Activated T-helper 2 cell treated with anti-CD3 and anti-CD28 coated beads, Interferon-gamma antibody, Interleukin-2, Interleukin-4, amounts not matched to agents 10 μg/mL and 5 μg/mL and 100 μg/mL, durations not matched to agents 14 hours and 24 hours and 36 hours (primary cell): ENCODE results near the gene PTCD3. TPM values are rescaled to one million over a fixed set of nuclear protein-coding genes. Genes with fewer than 3 reads are reported as not detected.

Source experiments
- DNase-seq: peaks from one replicate; pipeline ENCODE4 v3.0.0; 2021; ENCODE audit warnings: low spot score
- H3K27ac Mint-ChIP-seq: one replicate; pipeline ENCODE4 v1.8.0; 2021; ENCODE audit warnings: mixed read lengths
- H3K27me3 Mint-ChIP-seq: one replicate; pipeline ENCODE4 v1.8.0; 2021; ENCODE audit warnings: low read depth, mixed read lengths
- H3K36me3 Mint-ChIP-seq: one replicate; pipeline ENCODE4 v1.8.0; 2021; ENCODE audit warnings: low read depth, mixed read lengths
- H3K4me1 Mint-ChIP-seq: one replicate; pipeline ENCODE4 v1.8.0; 2021; ENCODE audit warnings: low read depth, mixed read lengths
- H3K4me3 Mint-ChIP-seq: one replicate; pipeline ENCODE4 v1.8.0; 2021; ENCODE audit warnings: low read depth, mild to moderate bottlenecking, moderate library complexity, mixed read lengths
- H3K9me3 Mint-ChIP-seq: one replicate; pipeline ENCODE4 v1.8.0; 2021; ENCODE audit warnings: mixed read lengths
- intact Hi-C: fragments of 100-400 bp; cut with micrococcal nuclease; formaldehyde crosslinking; loops from one replicate; pipeline ENCODE4 v1.15.1; 2023
- total RNA-seq: library from RNA; stranded (reverse); gene quantifications from 2 replicates; pipeline ENCODE4 v1.2.3, GENCODE V29; 2022

PTCD3 gene
- total RNA-seq: 190 and 195 TPM in 2 replicates

GRCh38 chr2:86105969-86106945, at the start of gene PTCD3:
TSS of gene PTCD3 (plus strand) at chr2:86106235. CDS start at chr2:86106248, 13 bp downstream.
- peaks cover 69% of the 10 kb centered on the region for H3K36me3 Mint-ChIP-seq
- H3K27ac Mint-ChIP-seq: peak within 1 kb of the TSS; percentile 99
- peak within 1 kb of the TSS; percentile 94 for H3K4me3 Mint-ChIP-seq
- intact Hi-C loops: loop anchor here (2.0 to 5.0 kb wide), 5 partner anchors 67 to 699 kb away; partner anchors contain the start of genes IMMT, KDM3A and USP39
- no peaks in the 10 kb centered on the region for H3K27me3 Mint-ChIP-seq
- H3K4me1 Mint-ChIP-seq: peaks cover 39% of the 10 kb centered on the region
- H3K9me3 Mint-ChIP-seq: peaks cover 6% of the 10 kb centered on the region
- peak; percentile 93 for DNase-seq

GRCh38 chr2:86056590-86057331, 49.3 kb upstream of the PTCD3 start:
- no peak for DNase-seq
- intact Hi-C loops: no loop called here
- Mint-ChIP-seq H3K27me3 (no peaks in the 10 kb centered on the region), H3K27ac (no peak overlapping the region), H3K4me1 (no peaks in the 10 kb centered on the region), H3K9me3 (no peaks in the 10 kb centered on the region), H3K4me3 (no peak overlapping the region), H3K36me3 (peaks cover 71% of the 10 kb centered on the region)

- H3K4me1 Mint-ChIP-seq: peaks cover 6% of the 10 kb centered on the region
- intact Hi-C loops: no loop called here
- no peak overlapping the region for H3K27ac Mint-ChIP-seq
- peaks cover 80% of the 10 kb centered on the region for H3K36me3 Mint-ChIP-seq
- no peaks in the 10 kb centered on the region for H3K27me3 Mint-ChIP-seq
- H3K4me3 Mint-ChIP-seq: no peak overlapping the region
- DNase-seq: no peak
- H3K9me3 Mint-ChIP-seq: no peaks in the 10 kb centered on the region
These were observed 44.0 kb upstream of the PTCD3 start for GRCh38 chr2:86062043-86062442.

GRCh38 chr2:86064006-86064405, 42.0 kb upstream of the PTCD3 start:
- intact Hi-C loops: no loop called here
- Mint-ChIP-seq H3K27ac (no peak overlapping the region), H3K4me1 (peaks cover 17% of the 10 kb centered on the region), H3K36me3 (peaks cover 86% of the 10 kb centered on the region), H3K9me3 (no peaks in the 10 kb centered on the region), H3K27me3 (no peaks in the 10 kb centered on the region), H3K4me3 (no peak overlapping the region)
- DNase-seq: no peak

GRCh38 chr2:86065512-86065911, 40.5 kb upstream of the PTCD3 start:
- intact Hi-C loops: no loop called here
- Mint-ChIP-seq H3K9me3 (no peaks in the 10 kb centered on the region), H3K27ac (peak overlapping the region; percentile 23), H3K36me3 (peaks cover 90% of the 10 kb centered on the region), H3K27me3 (no peaks in the 10 kb centered on the region), H3K4me3 (no peak overlapping the region), H3K4me1 (peaks cover 22% of the 10 kb centered on the region)
- no peak for DNase-seq

GRCh38 chr2:86066007-86066578, 39.9 kb upstream of the PTCD3 start:
- no peak for DNase-seq
- peak overlapping the region; percentile 23 for H3K27ac Mint-ChIP-seq
- H3K36me3 Mint-ChIP-seq: peaks cover 90% of the 10 kb centered on the region
- intact Hi-C loops: no loop called here
- H3K27me3 Mint-ChIP-seq: no peaks in the 10 kb centered on the region
- H3K4me3 Mint-ChIP-seq: no peak overlapping the region
- H3K9me3 Mint-ChIP-seq: no peaks in the 10 kb centered on the region
- H3K4me1 Mint-ChIP-seq: peaks cover 22% of the 10 kb centered on the region

GRCh38 chr2:86066915-86067314, 39.1 kb upstream of the PTCD3 start:
- Mint-ChIP-seq H3K4me3 (no peak overlapping the region), H3K4me1 (peaks cover 22% of the 10 kb centered on the region), H3K36me3 (peaks cover 92% of the 10 kb centered on the region), H3K9me3 (no peaks in the 10 kb centered on the region), H3K27ac (no peak overlapping the region), H3K27me3 (no peaks in the 10 kb centered on the region)
- intact Hi-C loops: no loop called here
- no peak for DNase-seq

- H3K9me3 Mint-ChIP-seq: no peaks in the 10 kb centered on the region
- peaks cover 90% of the 10 kb centered on the region for H3K36me3 Mint-ChIP-seq
- peak overlapping the region; percentile 29 for H3K27ac Mint-ChIP-seq
- no peak for DNase-seq
- intact Hi-C loops: loop anchor here (2.0 kb wide), 1 partner anchor 29 kb away; no protein-coding TSS in a partner anchor
- H3K4me1 Mint-ChIP-seq: peaks cover 22% of the 10 kb centered on the region
- no peak overlapping the region for H3K4me3 Mint-ChIP-seq
- H3K27me3 Mint-ChIP-seq: no peaks in the 10 kb centered on the region
These were observed 37.9 kb upstream of the PTCD3 start for GRCh38 chr2:86068136-86068588.

- Mint-ChIP-seq H3K4me1 (peaks cover 22% of the 10 kb centered on the region), H3K27ac (no peak overlapping the region), H3K4me3 (no peak overlapping the region), H3K36me3 (peaks cover 90% of the 10 kb centered on the region), H3K9me3 (no peaks in the 10 kb centered on the region), H3K27me3 (no peaks in the 10 kb centered on the region)
- no peak for DNase-seq
- intact Hi-C loops: loop anchor here (2.0 kb wide), 1 partner anchor 30 kb away; no protein-coding TSS in a partner anchor
These were observed 37.4 kb upstream of the PTCD3 start for GRCh38 chr2:86068648-86069047.

GRCh38 chr2:86069091-86069685, 36.8 kb upstream of the PTCD3 start:
- Mint-ChIP-seq H3K36me3 (peaks cover 88% of the 10 kb centered on the region), H3K9me3 (no peaks in the 10 kb centered on the region), H3K4me1 (peaks cover 22% of the 10 kb centered on the region), H3K27me3 (no peaks in the 10 kb centered on the region), H3K27ac (peak overlapping the region; percentile 65), H3K4me3 (no peak overlapping the region)
- no peak for DNase-seq
- intact Hi-C loops: loop anchor here (2.0 kb wide), 1 partner anchor 30 kb away; no protein-coding TSS in a partner anchor

GRCh38 chr2:86069783-86070339, 36.2 kb upstream of the PTCD3 start:
- peaks cover 87% of the 10 kb centered on the region for H3K36me3 Mint-ChIP-seq
- H3K27me3 Mint-ChIP-seq: no peaks in the 10 kb centered on the region
- H3K4me3 Mint-ChIP-seq: no peak overlapping the region
- H3K9me3 Mint-ChIP-seq: no peaks in the 10 kb centered on the region
- H3K4me1 Mint-ChIP-seq: peaks cover 20% of the 10 kb centered on the region
- DNase-seq: no peak
- no peak overlapping the region for H3K27ac Mint-ChIP-seq
- intact Hi-C loops: loop anchor here (2.0 kb wide), 1 partner anchor 31 kb away; no protein-coding TSS in a partner anchor

GRCh38 chr2:86070868-86071267, 35.2 kb upstream of the PTCD3 start:
- intact Hi-C loops: no loop called here
- Mint-ChIP-seq H3K9me3 (no peaks in the 10 kb centered on the region), H3K36me3 (peaks cover 78% of the 10 kb centered on the region)

More at GRCh38 chr2:86070868-86071267, 35.2 kb upstream of the PTCD3 start:
- H3K4me1 Mint-ChIP-seq: peaks cover 20% of the 10 kb centered on the region
- H3K4me3 Mint-ChIP-seq: no peak overlapping the region
- no peaks in the 10 kb centered on the region for H3K27me3 Mint-ChIP-seq
- DNase-seq: no peak
- no peak overlapping the region for H3K27ac Mint-ChIP-seq
